GM19467 (cell line): ENCODE results near the gene ZAP70.

Experiments
- ATAC-seq: cut with Tn5 transposase; IDR thresholded peaks from one replicate; pipeline ENCODE4 v1.9.1; 2021; ENCODE audit warnings: mild to moderate bottlenecking, moderate library complexity; ENCODE audit not compliant: unreplicated experiment

The ZAP70 gene

DNA sequence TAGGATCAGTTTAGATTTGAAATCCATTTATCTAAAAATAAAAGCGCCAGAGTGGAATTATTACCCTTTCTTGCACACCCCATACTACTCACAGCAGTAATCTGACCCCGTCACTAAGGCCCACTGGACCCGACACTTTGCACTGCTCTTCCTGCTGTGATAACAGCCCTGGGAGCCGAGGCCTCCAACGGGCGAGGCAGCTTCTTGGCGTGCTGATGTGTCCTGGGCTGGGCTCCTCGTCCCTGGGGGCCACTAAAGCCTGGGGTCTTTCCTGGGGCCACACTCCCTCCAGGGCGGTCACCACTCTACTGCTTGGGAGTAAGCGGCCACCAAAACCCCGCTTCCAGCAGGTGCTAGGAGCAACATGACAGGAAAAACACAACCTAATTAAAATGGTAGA is 61.7 kb downstream of the ZAP70 start:
- ATAC-seq, result no peak

DNA sequence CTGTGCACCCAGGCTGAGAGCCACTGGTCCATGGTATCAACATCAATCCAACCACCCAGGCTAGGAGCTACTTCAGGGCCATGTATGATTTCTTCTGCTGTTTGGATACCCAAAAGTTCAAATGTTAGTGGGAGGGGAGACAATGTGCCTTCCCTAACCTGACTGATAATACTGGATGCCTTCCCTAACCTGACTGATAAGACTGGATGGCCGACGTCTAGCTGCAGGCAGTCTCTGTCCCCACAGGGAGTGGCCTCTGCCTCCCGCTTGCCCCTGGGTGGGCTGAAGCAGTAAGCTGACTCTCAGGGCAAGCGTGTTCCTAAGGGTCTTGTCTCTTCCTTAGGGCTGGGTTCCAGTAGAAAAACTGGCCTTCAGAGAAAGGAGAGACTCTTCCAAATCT is 65.8 kb downstream of the ZAP70 start:
- no peak for ATAC-seq

DNA sequence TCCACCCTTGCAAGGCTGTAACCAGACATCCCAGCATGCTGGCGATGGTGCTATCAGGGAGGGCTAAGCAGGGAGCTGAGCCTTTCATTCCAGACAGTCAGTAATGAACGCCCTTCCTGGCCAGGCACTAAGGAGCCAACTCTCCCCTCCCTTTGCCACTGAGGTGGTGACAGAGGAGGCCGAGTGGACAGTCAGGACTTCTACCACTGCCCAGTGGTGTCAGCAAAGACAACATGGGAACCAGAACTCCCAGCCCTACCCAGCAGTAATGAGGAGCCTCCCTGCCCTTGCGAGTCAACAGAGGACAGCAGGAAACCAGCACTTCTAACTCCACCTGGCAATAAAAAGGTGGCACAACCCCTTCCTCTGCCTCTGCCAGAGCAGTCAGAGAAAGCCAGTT is 68.6 kb downstream of the ZAP70 start:
- no peak for ATAC-seq

DNA sequence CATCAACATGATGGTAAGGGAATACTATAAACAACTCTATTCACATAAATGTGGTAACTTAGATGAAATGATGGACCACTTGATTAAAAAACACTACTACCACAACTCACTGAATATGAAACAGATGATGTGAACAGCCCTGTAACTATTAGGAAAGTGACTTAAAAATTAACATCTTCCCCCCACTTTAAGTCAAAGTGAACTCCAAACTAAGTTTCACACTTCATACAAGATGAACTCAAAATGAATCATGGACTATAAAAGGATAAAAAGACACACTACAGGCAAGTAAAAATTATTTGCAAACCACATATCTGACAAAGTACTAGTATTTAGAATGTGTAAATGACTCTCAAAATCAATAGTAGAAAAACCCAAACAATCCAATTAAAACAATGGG is 71.6 kb downstream of the ZAP70 start:
- no peak for ATAC-seq

DNA sequence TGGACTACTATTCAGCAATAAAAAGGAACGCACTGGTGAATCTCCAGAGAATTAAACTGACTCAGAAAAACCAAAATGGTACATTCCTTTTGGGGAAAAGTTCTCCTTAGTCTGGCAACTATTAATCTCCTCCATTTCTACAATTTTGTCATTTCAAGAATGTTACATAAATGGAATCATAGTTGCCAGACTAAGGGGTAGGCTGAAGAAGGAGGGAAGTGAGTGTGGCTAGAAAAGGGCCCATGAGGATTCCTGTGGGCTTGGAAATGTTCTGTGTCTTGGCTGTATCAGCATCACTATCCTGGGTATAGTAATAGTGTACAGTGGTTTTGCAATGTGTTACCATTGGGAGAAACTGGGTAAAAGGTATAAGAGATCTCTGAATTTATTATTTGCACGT is 72.4 kb downstream of the ZAP70 start:
- no peak for ATAC-seq

DNA sequence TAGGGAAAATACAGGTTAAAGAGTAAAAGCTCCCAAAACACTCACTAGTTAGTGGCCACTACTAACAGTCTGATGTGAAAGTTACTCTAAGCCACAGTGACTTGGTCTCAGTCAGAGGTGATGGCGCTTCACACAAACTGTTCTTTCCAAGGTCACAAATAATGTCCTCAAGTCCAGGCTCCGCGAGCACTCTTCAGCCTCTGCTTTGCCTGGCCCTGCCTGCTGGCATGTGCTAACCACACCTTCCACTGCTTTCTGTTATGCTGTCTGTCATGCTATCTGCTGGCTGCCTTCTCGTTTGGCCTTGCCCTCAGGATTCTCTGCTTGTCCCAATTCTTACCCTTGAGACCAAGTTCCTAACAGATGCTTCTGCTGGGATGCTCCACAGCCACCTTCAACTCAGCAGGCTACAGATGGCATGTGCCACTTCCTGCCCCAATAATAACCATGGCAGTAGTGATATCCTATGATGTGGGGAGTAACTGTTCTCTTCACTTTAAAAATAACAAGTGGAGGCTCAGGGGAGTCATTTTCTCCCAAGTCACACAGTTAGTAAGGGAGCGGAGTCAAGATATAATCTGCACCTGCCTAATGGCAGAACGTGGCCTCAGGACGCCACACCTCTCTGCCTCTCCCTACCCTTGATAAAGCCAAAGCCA is 75.7 kb downstream of the ZAP70 start:
- ATAC-seq, result no peak
